PFSK-1 (cell line): ENCODE results near the gene STAG1.

Experiments used
- FOXP2 ChIP-seq: optimal IDR thresholded peaks from 2 replicates; pipeline ENCODE3; 2011; ENCODE audit warnings: borderline replicate concordance, control low read depth, inconsistent platforms; ENCODE audit not compliant: insufficient read depth; ENCODE audit errors: extremely low read length, extremely low read depth
- POLR2AphosphoS5 ChIP-seq: IDR thresholded peaks from 2 replicates; pipeline ENCODE4 v1.6.1; 2012; ENCODE audit warnings: low read depth, mild to moderate bottlenecking, control low read depth, low read length, moderate library complexity
- SIN3A ChIP-seq: IDR thresholded peaks from 2 replicates; pipeline ENCODE4 v1.6.1; 2012; ENCODE audit warnings: mild to moderate bottlenecking, low read length, moderate library complexity, borderline replicate concordance; ENCODE audit not compliant: insufficient read depth
- TAF1 ChIP-seq: IDR thresholded peaks from 2 replicates; pipeline ENCODE4 v1.6.1; 2012; ENCODE audit warnings: low read length, control low read depth, borderline replicate concordance; ENCODE audit not compliant: insufficient read depth
- TF ChIP-seq, protein P1 (sequence below), 2 experiments: IDR thresholded peaks; 2 replicates each; pipeline versions ENCODE4 v1.6.1 to v1.8.0; 2011 to 2012; ENCODE audit warnings: low read depth in 2 of 2, low read length in 2 of 2, control low read depth in 1 of 2, inconsistent platforms in 1 of 2, mild to moderate bottlenecking in 1 of 2, moderate library complexity in 1 of 2; ENCODE audit not compliant: insufficient read depth in 1 of 2

DNA sequence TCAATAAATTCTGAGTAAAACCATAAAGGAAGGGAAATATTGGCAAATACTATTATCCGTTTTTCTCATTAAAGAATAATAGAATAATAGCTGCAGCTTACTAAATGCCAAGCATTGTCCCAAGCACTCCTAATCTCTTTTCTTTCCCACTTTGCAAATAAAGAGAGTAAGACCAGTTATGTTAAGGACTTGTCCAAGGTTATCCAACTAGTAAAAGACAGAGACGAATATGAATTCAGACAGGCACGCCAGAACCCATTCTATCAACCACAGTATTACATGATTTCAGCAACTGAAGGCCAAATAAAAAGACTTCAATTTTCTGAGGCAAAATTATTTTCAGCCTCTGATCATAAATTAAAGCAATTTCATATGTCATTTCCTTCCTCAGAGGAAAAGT lies 235.5 kb downstream of the STAG1 start:
- TF ChIP-seq TAF1 (no peak), POLR2AphosphoS5 (no peak), FOXP2 (no peak), SIN3A (no peak)
- TF ChIP-seq, protein P1, sequence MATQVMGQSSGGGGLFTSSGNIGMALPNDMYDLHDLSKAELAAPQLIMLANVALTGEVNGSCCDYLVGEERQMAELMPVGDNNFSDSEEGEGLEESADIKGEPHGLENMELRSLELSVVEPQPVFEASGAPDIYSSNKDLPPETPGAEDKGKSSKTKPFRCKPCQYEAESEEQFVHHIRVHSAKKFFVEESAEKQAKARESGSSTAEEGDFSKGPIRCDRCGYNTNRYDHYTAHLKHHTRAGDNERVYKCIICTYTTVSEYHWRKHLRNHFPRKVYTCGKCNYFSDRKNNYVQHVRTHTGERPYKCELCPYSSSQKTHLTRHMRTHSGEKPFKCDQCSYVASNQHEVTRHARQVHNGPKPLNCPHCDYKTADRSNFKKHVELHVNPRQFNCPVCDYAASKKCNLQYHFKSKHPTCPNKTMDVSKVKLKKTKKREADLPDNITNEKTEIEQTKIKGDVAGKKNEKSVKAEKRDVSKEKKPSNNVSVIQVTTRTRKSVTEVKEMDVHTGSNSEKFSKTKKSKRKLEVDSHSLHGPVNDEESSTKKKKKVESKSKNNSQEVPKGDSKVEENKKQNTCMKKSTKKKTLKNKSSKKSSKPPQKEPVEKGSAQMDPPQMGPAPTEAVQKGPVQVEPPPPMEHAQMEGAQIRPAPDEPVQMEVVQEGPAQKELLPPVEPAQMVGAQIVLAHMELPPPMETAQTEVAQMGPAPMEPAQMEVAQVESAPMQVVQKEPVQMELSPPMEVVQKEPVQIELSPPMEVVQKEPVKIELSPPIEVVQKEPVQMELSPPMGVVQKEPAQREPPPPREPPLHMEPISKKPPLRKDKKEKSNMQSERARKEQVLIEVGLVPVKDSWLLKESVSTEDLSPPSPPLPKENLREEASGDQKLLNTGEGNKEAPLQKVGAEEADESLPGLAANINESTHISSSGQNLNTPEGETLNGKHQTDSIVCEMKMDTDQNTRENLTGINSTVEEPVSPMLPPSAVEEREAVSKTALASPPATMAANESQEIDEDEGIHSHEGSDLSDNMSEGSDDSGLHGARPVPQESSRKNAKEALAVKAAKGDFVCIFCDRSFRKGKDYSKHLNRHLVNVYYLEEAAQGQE (IDR thresholded peaks at IDR 0.05; ENCODE audit: insufficient read depth in 1 of 2, low read depth in 2 of 2, low read length in 2 of 2) = no peak
